Measurements from ENCODE around the gene MATN4.
"Not testable (repeated sequence)": the region's sequence is repeated elsewhere in the genome, so short reads cannot be mapped to it uniquely, and the experiment has no call there.

Gene MATN4

DNA sequence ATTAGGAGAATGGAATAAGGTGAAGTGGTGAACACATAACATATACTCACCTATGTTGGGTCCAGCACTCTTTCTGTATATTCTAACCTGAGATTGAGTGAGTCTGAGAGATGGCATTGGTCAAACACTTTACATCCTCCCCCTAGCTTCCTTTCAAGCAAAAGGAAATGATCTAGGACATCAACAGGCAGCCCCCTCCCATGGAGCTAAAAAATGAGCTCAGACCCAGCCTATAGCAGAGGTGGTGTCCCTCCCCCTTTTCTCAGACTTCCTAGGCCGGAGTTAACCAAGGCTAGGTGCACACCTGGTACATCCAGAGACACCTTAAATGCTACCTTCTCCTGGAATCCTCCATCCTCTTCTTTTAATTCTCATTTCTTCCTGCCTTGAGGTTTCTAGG is 45.6 kb upstream of the MATN4 start:
- no peaks in the 10 kb centered on the region for H3K4me1 ChIP-seq (ENCODE audit: insufficient read depth, low read length)
- H3K9ac ChIP-seq (ENCODE audit: low read depth, low read length), result no peak overlapping the region
- TF ChIP-seq EZH2 (IDR thresholded peaks at IDR 0.05; ENCODE audit: borderline replicate concordance, low read depth, low read length, severe bottlenecking), result no peak
- TF ChIP-seq, protein P1, sequence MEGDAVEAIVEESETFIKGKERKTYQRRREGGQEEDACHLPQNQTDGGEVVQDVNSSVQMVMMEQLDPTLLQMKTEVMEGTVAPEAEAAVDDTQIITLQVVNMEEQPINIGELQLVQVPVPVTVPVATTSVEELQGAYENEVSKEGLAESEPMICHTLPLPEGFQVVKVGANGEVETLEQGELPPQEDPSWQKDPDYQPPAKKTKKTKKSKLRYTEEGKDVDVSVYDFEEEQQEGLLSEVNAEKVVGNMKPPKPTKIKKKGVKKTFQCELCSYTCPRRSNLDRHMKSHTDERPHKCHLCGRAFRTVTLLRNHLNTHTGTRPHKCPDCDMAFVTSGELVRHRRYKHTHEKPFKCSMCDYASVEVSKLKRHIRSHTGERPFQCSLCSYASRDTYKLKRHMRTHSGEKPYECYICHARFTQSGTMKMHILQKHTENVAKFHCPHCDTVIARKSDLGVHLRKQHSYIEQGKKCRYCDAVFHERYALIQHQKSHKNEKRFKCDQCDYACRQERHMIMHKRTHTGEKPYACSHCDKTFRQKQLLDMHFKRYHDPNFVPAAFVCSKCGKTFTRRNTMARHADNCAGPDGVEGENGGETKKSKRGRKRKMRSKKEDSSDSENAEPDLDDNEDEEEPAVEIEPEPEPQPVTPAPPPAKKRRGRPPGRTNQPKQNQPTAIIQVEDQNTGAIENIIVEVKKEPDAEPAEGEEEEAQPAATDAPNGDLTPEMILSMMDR (IDR thresholded peaks at IDR 0.05; ENCODE audit: borderline replicate concordance, extremely low read depth, low read length, poor library complexity, severe bottlenecking), result no peak
- H2AFZ ChIP-seq (ENCODE audit: low read depth, low read length), result no peak overlapping the region
- no peaks in the 10 kb centered on the region for H3K36me3 ChIP-seq (ENCODE audit: insufficient read depth, low read length)
- H3K79me2 ChIP-seq (ENCODE audit: insufficient read depth, low read length), result no peaks in the 10 kb centered on the region
- no peak for DNase-seq
- no peak overlapping the region for H3K4me2 ChIP-seq (ENCODE audit: insufficient read depth, low read length)
- H3K27ac ChIP-seq (ENCODE audit: low read length), result no peak overlapping the region
- no peak for ATAC-seq (ENCODE audit: insufficient read depth, low read depth)
- no peaks in the 10 kb centered on the region for H3K9me3 ChIP-seq (ENCODE audit: insufficient read depth, low read length, severe bottlenecking)
- peaks cover 21% of the 10 kb centered on the region for H3K27me3 ChIP-seq (ENCODE audit: insufficient read depth, low read length, poor library complexity)
- no peak overlapping the region for H3K4me3 ChIP-seq (ENCODE audit: low read depth in 1 of 2, low read length in 2 of 2)
- H4K20me1 ChIP-seq (ENCODE audit: insufficient read depth, low read length), result no peaks in the 10 kb centered on the region

DNA sequence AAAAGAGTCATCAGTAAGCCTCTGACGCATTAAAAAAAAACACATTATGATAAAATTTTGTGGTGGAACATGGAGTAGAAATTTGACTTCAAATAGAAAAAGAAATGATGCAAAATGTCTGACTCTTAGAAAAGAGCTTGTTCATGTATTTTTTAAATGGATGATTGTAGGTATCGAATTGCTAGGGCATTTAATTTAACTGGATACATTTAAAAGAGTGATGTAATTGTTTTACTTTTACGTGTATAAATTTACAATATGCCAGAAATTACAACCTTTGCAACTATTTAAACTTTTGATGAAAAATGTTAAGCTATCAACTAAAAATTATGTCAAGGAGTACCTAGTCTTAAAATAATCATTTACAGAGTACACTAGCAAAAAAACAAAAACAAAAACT is 44.6 kb upstream of the MATN4 start:
- Histone ChIP-seq H4K20me1 (ENCODE audit: insufficient read depth, low read length) (no peaks in the 10 kb centered on the region), H3K36me3 (ENCODE audit: insufficient read depth, low read length) (no peaks in the 10 kb centered on the region), H3K4me3 (ENCODE audit: low read depth in 1 of 2, low read length in 2 of 2) (no peak overlapping the region), H3K27me3 (ENCODE audit: insufficient read depth, low read length, poor library complexity) (peaks cover 21% of the 10 kb centered on the region), H3K9me3 (ENCODE audit: insufficient read depth, low read length, severe bottlenecking) (no peaks in the 10 kb centered on the region), H2AFZ (ENCODE audit: low read depth, low read length) (no peak overlapping the region), H3K4me2 (ENCODE audit: insufficient read depth, low read length) (no peak overlapping the region), H3K9ac (ENCODE audit: low read depth, low read length) (no peak overlapping the region), H3K4me1 (ENCODE audit: insufficient read depth, low read length) (no peaks in the 10 kb centered on the region), H3K79me2 (ENCODE audit: insufficient read depth, low read length) (no peaks in the 10 kb centered on the region), H3K27ac (ENCODE audit: low read length) (no peak overlapping the region)
- no peak for ATAC-seq (ENCODE audit: insufficient read depth, low read depth)
- no peak for TF ChIP-seq EZH2 (IDR thresholded peaks at IDR 0.05; ENCODE audit: borderline replicate concordance, low read depth, low read length, severe bottlenecking)
- TF ChIP-seq, protein P1 (IDR thresholded peaks at IDR 0.05; ENCODE audit: borderline replicate concordance, extremely low read depth, low read length, poor library complexity, severe bottlenecking), result no peak
- DNase-seq, result no peak

DNA sequence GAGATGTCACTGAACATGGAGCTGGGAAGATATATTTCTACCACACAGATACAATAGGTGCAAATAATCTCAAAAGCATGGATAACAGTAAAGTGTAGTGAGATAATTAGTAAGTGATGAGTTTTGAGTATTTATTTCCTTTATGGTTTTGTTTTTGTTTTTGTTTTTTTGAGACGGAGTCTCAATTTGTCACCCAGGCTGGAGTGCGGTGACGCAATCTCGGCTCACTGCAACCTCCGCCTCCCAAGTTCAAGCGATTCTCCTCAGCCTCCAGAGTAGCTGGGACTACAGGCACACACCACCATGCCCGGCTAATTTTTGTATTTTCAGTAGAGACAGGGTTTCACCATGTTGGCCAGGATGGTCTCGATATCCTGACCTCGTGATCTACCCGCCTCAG is 42.7 kb upstream of the MATN4 start:
- H3K27me3 ChIP-seq (ENCODE audit: insufficient read depth, low read length, poor library complexity), result peaks cover 36% of the 10 kb centered on the region
- not testable (repeated sequence) for H3K36me3 ChIP-seq (ENCODE audit: insufficient read depth, low read length); H3K4me3 ChIP-seq (ENCODE audit: low read depth in 1 of 2, low read length in 2 of 2); H3K79me2 ChIP-seq (ENCODE audit: insufficient read depth, low read length); DNase-seq; ATAC-seq (ENCODE audit: insufficient read depth, low read depth); H3K4me2 ChIP-seq (ENCODE audit: insufficient read depth, low read length); H2AFZ ChIP-seq (ENCODE audit: low read depth, low read length); H3K9me3 ChIP-seq (ENCODE audit: insufficient read depth, low read length, severe bottlenecking); H3K9ac ChIP-seq (ENCODE audit: low read depth, low read length); H3K27ac ChIP-seq (ENCODE audit: low read length); H4K20me1 ChIP-seq (ENCODE audit: insufficient read depth, low read length); H3K4me1 ChIP-seq (ENCODE audit: insufficient read depth, low read length)

DNA sequence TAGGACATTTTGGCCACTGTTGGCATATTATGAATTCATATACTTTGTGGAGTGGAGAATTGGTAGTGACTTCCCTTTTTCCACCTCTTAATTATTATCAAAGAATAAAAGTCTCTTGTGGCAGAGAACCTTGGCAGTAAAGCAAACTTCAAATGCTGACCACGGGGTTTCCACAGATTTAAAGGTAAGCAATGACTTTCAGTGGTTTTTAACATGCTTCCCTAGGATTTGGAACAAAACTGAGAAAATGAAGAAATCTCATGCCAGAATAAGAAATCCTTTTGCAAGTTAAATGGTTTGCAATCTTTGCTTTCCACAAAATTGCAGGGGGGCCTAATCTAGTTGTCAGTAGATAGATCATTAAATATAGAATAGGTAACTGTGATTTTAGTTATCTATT is 42.1 kb upstream of the MATN4 start:
- TF ChIP-seq EZH2 (IDR thresholded peaks at IDR 0.05; ENCODE audit: borderline replicate concordance, low read depth, low read length, severe bottlenecking), result no peak
- TF ChIP-seq, protein P1 (IDR thresholded peaks at IDR 0.05; ENCODE audit: borderline replicate concordance, extremely low read depth, low read length, poor library complexity, severe bottlenecking), result no peak
- Histone ChIP-seq H3K4me1 (ENCODE audit: insufficient read depth, low read length) (no peaks in the 10 kb centered on the region), H3K27ac (ENCODE audit: low read length) (no peak overlapping the region), H3K4me3 (ENCODE audit: low read depth in 1 of 2, low read length in 2 of 2) (no peak overlapping the region), H3K9ac (ENCODE audit: low read depth, low read length) (no peak overlapping the region), H2AFZ (ENCODE audit: low read depth, low read length) (no peak overlapping the region), H3K36me3 (ENCODE audit: insufficient read depth, low read length) (no peaks in the 10 kb centered on the region), H3K4me2 (ENCODE audit: insufficient read depth, low read length) (no peak overlapping the region), H3K9me3 (ENCODE audit: insufficient read depth, low read length, severe bottlenecking) (no peaks in the 10 kb centered on the region), H3K27me3 (ENCODE audit: insufficient read depth, low read length, poor library complexity) (peaks cover 36% of the 10 kb centered on the region), H4K20me1 (ENCODE audit: insufficient read depth, low read length) (0 out of 2 replicates have a peak, but pooled peaks cover 2% of the 10 kb centered on the region), H3K79me2 (ENCODE audit: insufficient read depth, low read length) (no peaks in the 10 kb centered on the region)
- ATAC-seq (ENCODE audit: insufficient read depth, low read depth), result no peak
- no peak for DNase-seq
